ENCODE results near the gene TMEM26.

The TMEM26 gene

GRCh38 chr10:61408105-61408504, 45.1 kb downstream of the TMEM26 start:
- H3K4me3 ChIP-seq (ENCODE audit: control insufficient read depth, low read depth, low read length) = no peak overlapping the region
- TF ChIP-seq, protein P1, sequence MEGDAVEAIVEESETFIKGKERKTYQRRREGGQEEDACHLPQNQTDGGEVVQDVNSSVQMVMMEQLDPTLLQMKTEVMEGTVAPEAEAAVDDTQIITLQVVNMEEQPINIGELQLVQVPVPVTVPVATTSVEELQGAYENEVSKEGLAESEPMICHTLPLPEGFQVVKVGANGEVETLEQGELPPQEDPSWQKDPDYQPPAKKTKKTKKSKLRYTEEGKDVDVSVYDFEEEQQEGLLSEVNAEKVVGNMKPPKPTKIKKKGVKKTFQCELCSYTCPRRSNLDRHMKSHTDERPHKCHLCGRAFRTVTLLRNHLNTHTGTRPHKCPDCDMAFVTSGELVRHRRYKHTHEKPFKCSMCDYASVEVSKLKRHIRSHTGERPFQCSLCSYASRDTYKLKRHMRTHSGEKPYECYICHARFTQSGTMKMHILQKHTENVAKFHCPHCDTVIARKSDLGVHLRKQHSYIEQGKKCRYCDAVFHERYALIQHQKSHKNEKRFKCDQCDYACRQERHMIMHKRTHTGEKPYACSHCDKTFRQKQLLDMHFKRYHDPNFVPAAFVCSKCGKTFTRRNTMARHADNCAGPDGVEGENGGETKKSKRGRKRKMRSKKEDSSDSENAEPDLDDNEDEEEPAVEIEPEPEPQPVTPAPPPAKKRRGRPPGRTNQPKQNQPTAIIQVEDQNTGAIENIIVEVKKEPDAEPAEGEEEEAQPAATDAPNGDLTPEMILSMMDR (conservative IDR thresholded peaks at IDR 0.05; ENCODE audit: control insufficient read depth, insufficient read depth, low read depth, low read length) = no peak
- DNase-seq (ENCODE audit: low read depth) = no peak

- H3K4me3 ChIP-seq (ENCODE audit: control insufficient read depth, low read depth, low read length) = no peak overlapping the region
- TF ChIP-seq, protein P1 (conservative IDR thresholded peaks at IDR 0.05; ENCODE audit: control insufficient read depth, insufficient read depth, low read depth, low read length) = no peak
- no peak for DNase-seq (ENCODE audit: low read depth)
These were observed 46.4 kb downstream of the TMEM26 start for GRCh38 chr10:61406736-61407135.

- TF ChIP-seq, protein P1 (conservative IDR thresholded peaks at IDR 0.05; ENCODE audit: control insufficient read depth, insufficient read depth, low read depth, low read length) = no peak
- H3K4me3 ChIP-seq (ENCODE audit: control insufficient read depth, low read depth, low read length) = no peak overlapping the region
- no peak for DNase-seq (ENCODE audit: low read depth)
These were observed 46.9 kb downstream of the TMEM26 start for GRCh38 chr10:61406242-61406641.

- DNase-seq (ENCODE audit: low read depth) = peak; percentile 61
- H3K4me3 ChIP-seq (ENCODE audit: control insufficient read depth, low read depth, low read length) = no peak overlapping the region
These were observed 48.4 kb downstream of the TMEM26 start for GRCh38 chr10:61404751-61405150.

GRCh38 chr10:61400524-61400923, 52.7 kb downstream of the TMEM26 start:
- TF ChIP-seq, protein P1 (conservative IDR thresholded peaks at IDR 0.05; ENCODE audit: control insufficient read depth, insufficient read depth, low read depth, low read length) = no peak
- H3K4me3 ChIP-seq (ENCODE audit: control insufficient read depth, low read depth, low read length) = no peak overlapping the region
- DNase-seq (ENCODE audit: low read depth) = no peak

More at GRCh38 chr10:61404751-61405150, 48.4 kb downstream of the TMEM26 start:
- TF ChIP-seq, protein P1 (conservative IDR thresholded peaks at IDR 0.05; ENCODE audit: control insufficient read depth, insufficient read depth, low read depth, low read length) = no peak

- TF ChIP-seq, protein P1 (conservative IDR thresholded peaks at IDR 0.05; ENCODE audit: control insufficient read depth, insufficient read depth, low read depth, low read length) = no peak
- no peak overlapping the region for H3K4me3 ChIP-seq (ENCODE audit: control insufficient read depth, low read depth, low read length)
- DNase-seq (ENCODE audit: low read depth) = peak; percentile 68
These were observed 53.8 kb downstream of the TMEM26 start for GRCh38 chr10:61399406-61399805.

All from fibroblast of mammary gland (primary cell).